HG02938 (cell line): ENCODE results near the gene CHID1.

Experiments
- ATAC-seq: cut with Tn5 transposase; IDR thresholded peaks from one replicate; pipeline ENCODE4 v1.9.1; 2021; ENCODE audit warnings: mild to moderate bottlenecking, moderate library complexity; ENCODE audit not compliant: unreplicated experiment

CHID1 gene

DNA sequence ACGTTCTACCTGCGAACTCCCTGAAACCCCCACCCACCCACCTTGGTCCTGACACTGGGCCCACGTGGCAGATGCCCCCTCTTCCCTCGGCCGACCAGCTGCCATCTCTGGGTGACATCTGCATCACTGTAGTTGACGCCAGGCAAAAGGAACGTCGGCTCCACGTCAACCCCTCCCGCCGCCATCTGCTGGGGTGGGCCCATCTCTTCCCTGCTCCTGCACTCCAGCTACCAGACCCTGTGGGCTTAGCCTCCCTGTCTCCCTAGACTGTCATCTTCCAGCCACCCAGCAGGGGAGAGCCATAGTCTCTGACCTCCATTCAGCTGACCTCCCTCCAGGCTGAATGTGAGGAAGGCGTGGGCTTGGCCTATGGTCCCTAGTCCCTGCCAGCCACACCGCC lies 21.4 kb downstream of the CHID1 start:
- ATAC-seq, result no peak

- no peak for ATAC-seq
Measured at GRCh38 chr11:888310-889212, 22.0 kb downstream of the CHID1 start.

GRCh38 chr11:887589-887988 lies 23.0 kb downstream of the CHID1 start:
- no peak for ATAC-seq

DNA sequence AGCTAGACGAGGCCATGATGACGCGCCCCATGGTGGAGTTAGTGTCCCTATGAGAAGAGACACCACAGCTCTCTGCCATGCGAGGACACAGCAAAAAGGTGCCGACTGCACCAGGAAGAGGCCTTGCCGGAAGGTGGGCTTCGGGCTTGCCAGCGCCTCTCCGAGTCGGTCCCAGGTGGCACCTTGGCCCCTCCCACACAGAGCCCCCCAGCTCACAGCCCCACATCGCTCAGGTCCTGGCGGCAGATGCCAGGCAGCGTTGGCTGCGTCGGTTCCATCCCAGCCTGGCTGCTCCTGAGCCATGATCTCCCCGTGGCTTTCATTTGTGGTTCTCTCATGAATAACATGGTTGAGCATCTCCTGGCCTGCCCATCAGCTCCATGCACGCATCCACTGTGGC lies 24.0 kb downstream of the CHID1 start:
- ATAC-seq, result no peak

DNA sequence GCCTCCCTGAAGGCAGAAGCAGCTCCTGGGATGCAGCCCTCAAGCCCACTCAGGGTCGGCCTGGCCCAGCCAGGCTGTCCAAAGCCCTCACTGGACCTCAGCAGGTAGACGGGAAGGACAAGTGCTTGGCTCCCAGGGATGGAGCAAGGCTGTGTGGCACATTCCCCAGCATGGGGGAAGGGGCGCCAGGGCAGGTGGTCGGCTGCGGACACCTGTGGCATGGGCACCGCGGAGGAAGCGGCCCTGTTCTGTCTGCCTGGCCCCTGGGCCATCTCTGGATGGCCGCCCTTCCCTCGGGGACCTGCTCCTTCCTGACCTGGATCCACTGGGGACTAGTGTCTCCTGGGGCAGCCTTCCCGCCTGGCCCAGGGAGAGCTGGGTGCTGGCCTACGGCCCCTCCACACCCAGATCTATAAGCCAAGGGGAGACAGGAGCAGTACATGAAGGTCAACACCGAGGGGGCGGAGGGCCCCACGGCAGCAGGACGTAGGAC lies 26.0 kb downstream of the CHID1 start:
- ATAC-seq, result no peak

DNA sequence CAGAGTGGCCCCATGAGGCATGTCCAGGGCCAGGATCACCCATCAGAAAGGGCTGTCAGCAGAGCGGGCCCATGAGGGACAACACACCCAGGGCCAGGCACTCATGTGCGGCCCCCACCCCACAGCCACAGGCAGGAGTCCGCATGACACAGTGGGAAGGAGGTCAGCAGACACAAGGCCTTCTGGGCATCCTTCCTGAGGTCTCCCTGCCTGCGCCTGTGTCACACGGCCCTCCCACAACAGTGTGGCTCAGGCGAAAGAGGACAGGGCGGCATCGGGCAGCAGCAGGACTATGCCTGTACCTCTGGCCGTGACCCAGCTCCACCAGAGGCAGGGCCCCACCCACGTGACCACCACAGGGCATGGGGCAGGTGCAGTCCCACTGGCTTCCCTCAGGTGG lies 27.1 kb downstream of the CHID1 start:
- no peak for ATAC-seq

DNA sequence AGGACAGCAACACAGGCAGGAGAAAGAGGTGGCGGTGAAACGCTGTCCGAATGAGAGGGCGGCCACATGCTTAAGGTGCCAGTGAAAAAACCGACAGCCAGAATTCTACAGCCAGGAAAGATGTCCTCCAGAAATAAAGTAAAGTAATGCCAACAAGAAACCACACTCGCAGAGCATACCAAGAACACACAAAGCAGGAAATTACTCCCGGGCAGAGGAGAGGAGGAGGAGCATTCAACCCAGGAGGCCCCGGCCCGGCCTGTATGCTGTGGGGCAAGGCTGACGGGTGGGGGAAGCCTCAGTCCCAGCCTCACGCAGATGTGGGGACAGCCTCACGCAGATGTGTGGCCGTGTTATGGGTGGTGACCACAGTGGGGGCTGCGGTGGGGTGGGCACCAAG lies 28.0 kb downstream of the CHID1 start:
- ATAC-seq, result no peak

DNA sequence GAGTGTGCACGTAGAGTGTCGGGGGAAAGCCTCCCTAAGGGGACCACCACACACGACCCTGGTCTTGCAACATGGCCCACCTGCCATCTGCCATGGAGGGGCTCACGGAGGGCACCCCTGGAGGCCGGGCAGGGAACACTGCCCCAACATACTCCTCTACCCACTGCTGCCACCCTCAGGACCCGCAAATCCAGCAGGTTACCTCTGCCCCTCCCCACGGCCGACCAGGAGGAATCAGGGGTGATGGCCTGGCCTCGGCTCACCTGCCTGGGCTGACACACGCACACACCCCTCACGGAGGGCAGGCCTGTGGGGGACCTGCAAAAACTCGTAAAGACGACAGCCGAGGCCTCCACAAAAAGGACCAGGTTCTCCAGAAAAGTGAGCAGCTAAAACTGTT lies 30.2 kb downstream of the CHID1 start:
- ATAC-seq, result no peak

DNA sequence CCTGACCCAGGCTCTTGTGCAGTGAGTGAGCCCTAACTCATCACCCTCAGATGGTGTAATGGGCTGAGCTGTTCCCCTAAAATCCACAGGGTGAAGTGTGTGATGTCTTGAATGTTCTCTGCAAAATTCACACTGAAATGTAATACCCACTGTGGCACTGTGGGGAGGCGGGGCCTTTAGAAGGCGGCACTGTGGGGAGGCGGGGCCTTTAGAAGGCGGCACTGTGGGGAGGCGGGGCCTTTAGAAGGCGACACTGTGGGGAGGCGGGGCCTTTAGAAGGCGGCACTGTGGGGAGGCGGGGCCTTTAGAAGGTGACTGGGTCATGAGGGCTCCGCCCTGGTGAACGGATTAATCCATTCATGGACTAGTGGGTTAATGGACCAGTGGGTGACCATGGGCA lies 33.0 kb downstream of the CHID1 start:
- ATAC-seq, result no peak

GRCh38 chr11:876545-876944 lies 34.1 kb downstream of the CHID1 start:
- ATAC-seq, result no peak

GRCh38 chr11:875769-876301 lies 34.8 kb downstream of the CHID1 start:
- no peak for ATAC-seq

DNA sequence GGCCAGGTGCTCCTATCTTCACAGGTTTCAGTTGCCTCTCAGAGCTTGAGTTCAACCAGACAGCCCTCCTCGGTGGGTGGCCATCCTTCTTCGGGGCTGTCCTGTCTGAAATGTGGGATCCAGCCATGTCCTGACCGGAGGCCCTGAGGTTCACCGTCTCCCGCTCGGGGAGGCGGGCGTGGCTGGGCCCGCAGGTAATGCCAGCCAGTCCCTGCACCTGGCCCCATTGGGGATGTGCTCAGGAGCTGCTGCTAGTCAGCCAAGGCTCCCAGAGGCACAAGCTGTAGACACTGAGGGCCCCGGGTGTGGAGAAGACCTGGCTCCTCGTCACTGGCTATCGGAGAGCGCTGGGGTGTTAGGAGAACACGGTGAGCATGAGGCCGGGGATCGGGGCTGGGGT lies 35.4 kb downstream of the CHID1 start:
- ATAC-seq, result no peak

GRCh38 chr11:873706-874105 lies 36.9 kb downstream of the CHID1 start:
- ATAC-seq, result no peak

GRCh38 chr11:872799-873198 lies 37.8 kb downstream of the CHID1 start:
- ATAC-seq, result no peak

- ATAC-seq, result no peak
Measured at GRCh38 chr11:871472-871871, 39.1 kb downstream of the CHID1 start.

- ATAC-seq, result no peak
Measured at GRCh38 chr11:870418-870817, 40.2 kb downstream of the CHID1 start.

DNA sequence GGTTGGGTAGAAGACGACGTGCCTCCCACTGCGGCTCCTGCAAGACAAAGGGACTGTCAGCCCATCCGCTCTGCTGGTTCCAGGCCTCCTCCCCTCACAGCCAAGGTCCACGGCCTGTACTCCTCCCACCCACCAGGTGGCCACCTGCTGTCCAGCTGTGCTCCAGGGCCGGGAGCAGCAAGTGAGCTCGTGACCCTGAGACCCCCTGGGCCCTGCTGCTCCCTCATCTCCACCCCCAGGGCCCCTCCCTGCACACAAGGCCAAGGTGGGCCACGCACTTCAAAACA lies 40.5 kb downstream of the CHID1 start:
- no peak for ATAC-seq

- no peak for ATAC-seq
Measured at GRCh38 chr11:869399-870126, 41.0 kb downstream of the CHID1 start.

DNA sequence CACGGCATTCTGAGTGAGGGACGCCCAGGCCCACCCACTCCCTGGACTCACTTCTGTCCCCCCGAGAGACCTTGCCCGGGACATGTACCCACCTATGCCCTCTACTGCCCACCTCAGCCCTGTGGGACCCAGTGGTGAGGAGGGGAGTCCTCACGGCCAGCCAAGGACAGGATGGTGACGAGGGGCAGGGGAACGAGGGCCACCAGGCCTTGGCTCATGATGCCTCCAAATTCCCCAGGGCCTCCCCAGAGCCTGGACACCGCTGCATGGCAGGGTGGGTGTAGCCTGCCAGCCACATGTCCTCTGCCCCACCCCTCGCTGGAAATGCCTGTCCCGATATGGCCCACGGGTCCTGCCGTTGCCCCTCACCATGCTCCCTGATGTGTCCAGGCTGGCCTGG lies 41.8 kb downstream of the CHID1 start:
- no peak for ATAC-seq

- ATAC-seq, result no peak
Measured at GRCh38 chr11:868394-868793, 42.2 kb downstream of the CHID1 start.

- no peak for ATAC-seq
Measured at GRCh38 chr11:867856-868358, 42.7 kb downstream of the CHID1 start.

DNA sequence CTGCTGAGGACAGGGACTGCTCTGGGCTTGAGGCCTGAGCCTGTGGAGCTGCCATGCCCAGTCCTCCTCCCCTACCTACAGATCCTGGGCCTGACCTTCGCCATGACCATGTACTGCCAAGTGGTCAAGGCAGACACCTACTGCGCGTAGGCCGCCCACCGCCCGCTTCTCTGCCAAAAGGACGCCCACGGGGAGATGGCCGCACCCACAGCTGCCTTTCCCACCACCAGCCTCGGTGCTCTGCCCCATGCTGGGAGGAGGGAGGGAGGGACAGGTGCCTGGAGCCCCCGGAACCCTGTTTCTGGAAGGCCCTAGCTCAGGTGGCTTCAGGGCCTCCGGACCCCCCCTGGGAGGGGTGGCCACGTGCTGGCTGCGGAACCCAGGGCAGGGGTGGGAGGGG lies 44.1 kb downstream of the CHID1 start:
- no peak for ATAC-seq
